HEK293 (cell line): ENCODE measurements around the gene RIBC2.

Experiments
- CTCF ChIA-PET: fragments of 350-600 bp; formaldehyde crosslinking; extraction: SDS; loops from one replicate; lab custom pipeline; 2021; ENCODE audit warnings: antibody characterized with exemption; lab: Yijun Ruan, JAX
- POLR2A ChIA-PET: fragments of 300-600 bp; formaldehyde crosslinking; extraction: SDS; loops from one replicate; lab custom pipeline; 2020; ENCODE audit warnings: antibody characterized with exemption, inconsistent platforms; lab: Yijun Ruan, JAX
- H3K27ac ChIP-seq: fragments of 200-500 bp; sonication (Bioruptor generic); 2 replicates; pipeline ENCODE4 v1.5.1; 2014; ENCODE audit warnings: low read depth, low read length, control low read depth, inconsistent platforms; ENCODE audit errors: extremely low read depth
- H3K36me3 ChIP-seq, 2 experiments: fragments of 200-500 bp in 1 of 2; sonication (Bioruptor generic) in 1 of 2; 1 replicate in 1 of 2; 2 replicates in 1 of 2; pipeline ENCODE4 v1.5.1; 2014 to 2017; ENCODE audit warnings: inconsistent platforms in 2 of 2, low read length in 2 of 2; ENCODE audit not compliant: control insufficient read depth in 2 of 2, insufficient read depth in 1 of 2
- H3K4me1 ChIP-seq: fragments of 200-500 bp; sonication (Bioruptor generic); 2 replicates; pipeline ENCODE4 v1.5.1; 2014; ENCODE audit warnings: mild to moderate bottlenecking, low read length, inconsistent platforms; ENCODE audit not compliant: control insufficient read depth, insufficient read depth
- H3K4me3 ChIP-seq: 2 replicates; pipeline ENCODE4 v1.5.1; 2011; ENCODE audit warnings: low read depth, mild to moderate bottlenecking, control low read depth, low read length, moderate library complexity
- H3K9me3 ChIP-seq: fragments of 200-500 bp; sonication (Bioruptor generic); 2 replicates; pipeline ENCODE4 v1.5.1; 2014; ENCODE audit warnings: low read depth, low read length, inconsistent platforms; ENCODE audit not compliant: control insufficient read depth, insufficient read depth
- BCL11A ChIP-seq: fragments of 450-650 bp; formaldehyde crosslinking; IDR thresholded peaks from 2 replicates; pipeline ENCODE4 v1.5.1; 2016; ENCODE audit warnings: low read depth, missing biosample characterization, missing genetic modification characterization
- EGR2 ChIP-seq: fragments of 450-650 bp; formaldehyde crosslinking; IDR thresholded peaks from 2 replicates; pipeline ENCODE4 v1.5.1; 2016; ENCODE audit warnings: low read depth, missing biosample characterization, missing genetic modification characterization
- ELK4 ChIP-seq: IDR thresholded peaks from 2 replicates; pipeline ENCODE4 v1.6.1; 2011; ENCODE audit warnings: mild to moderate bottlenecking, low read depth, low read length, borderline replicate concordance
- FEZF1 ChIP-seq: fragments of 450-650 bp; formaldehyde crosslinking; IDR thresholded peaks from 2 replicates; pipeline ENCODE4 v1.5.1; 2016; ENCODE audit warnings: missing biosample characterization, missing genetic modification characterization
- GFI1B ChIP-seq: fragments of 450-650 bp; formaldehyde crosslinking; IDR thresholded peaks from 2 replicates; pipeline ENCODE4 v1.5.1; 2016; ENCODE audit warnings: missing biosample characterization, missing genetic modification characterization
- KLF9 ChIP-seq: fragments of 450-650 bp; formaldehyde crosslinking; IDR thresholded peaks from 2 replicates; pipeline ENCODE4 v1.5.1; 2016; ENCODE audit warnings: missing biosample characterization, missing genetic modification characterization, low read depth
- PRDM10 ChIP-seq: fragments of 450-650 bp; formaldehyde crosslinking; IDR thresholded peaks from 2 replicates; pipeline ENCODE4 v1.5.1; 2016; ENCODE audit warnings: missing biosample characterization, missing genetic modification characterization
- ZBTB26 ChIP-seq: fragments of 450-650 bp; formaldehyde crosslinking; optimal IDR thresholded peaks from 2 replicates; pipeline ENCODE3; 2016; ENCODE audit warnings: missing biosample characterization, mild to moderate bottlenecking, missing genetic modification characterization
- ZEB2 ChIP-seq: fragments of 450-650 bp; formaldehyde crosslinking; IDR thresholded peaks from 2 replicates; pipeline ENCODE4 v1.5.1; 2016; ENCODE audit warnings: missing biosample characterization, missing genetic modification characterization
- ZFP69B ChIP-seq: fragments of 450-650 bp; formaldehyde crosslinking; IDR thresholded peaks from 2 replicates; pipeline ENCODE4 v1.5.1; 2016; ENCODE audit warnings: missing biosample characterization, missing genetic modification characterization
- ZNF138 ChIP-seq: fragments of 450-650 bp; formaldehyde crosslinking; IDR thresholded peaks from 2 replicates; pipeline ENCODE4 v1.5.1; 2016; ENCODE audit warnings: missing biosample characterization, missing genetic modification characterization, borderline replicate concordance
- ZNF404 ChIP-seq: fragments of 450-650 bp; formaldehyde crosslinking; IDR thresholded peaks from 2 replicates; pipeline ENCODE4 v1.5.1; 2017; ENCODE audit warnings: missing biosample characterization, missing genetic modification characterization
- ZNF426 ChIP-seq: fragments of 450-650 bp; formaldehyde crosslinking; IDR thresholded peaks from 2 replicates; pipeline ENCODE4 v1.5.1; 2017; ENCODE audit warnings: missing biosample characterization, missing genetic modification characterization, mild to moderate bottlenecking, inconsistent platforms, moderate library complexity
- ZNF521 ChIP-seq: fragments of 450-650 bp; formaldehyde crosslinking; IDR thresholded peaks from 2 replicates; pipeline ENCODE4 v1.5.1; 2017; ENCODE audit warnings: missing biosample characterization, mild to moderate bottlenecking, missing genetic modification characterization
- ZNF560 ChIP-seq: fragments of 450-650 bp; formaldehyde crosslinking; IDR thresholded peaks from 2 replicates; pipeline ENCODE4 v1.5.1; 2017; ENCODE audit warnings: missing biosample characterization, missing genetic modification characterization, borderline replicate concordance
- ZNF600 ChIP-seq: fragments of 450-650 bp; formaldehyde crosslinking; IDR thresholded peaks from 2 replicates; pipeline ENCODE4 v1.5.1; 2016; ENCODE audit warnings: missing biosample characterization, missing genetic modification characterization
- ZNF629 ChIP-seq: fragments of 450-650 bp; formaldehyde crosslinking; IDR thresholded peaks from 2 replicates; pipeline ENCODE4 v1.5.1; 2017; ENCODE audit warnings: missing biosample characterization, missing genetic modification characterization
- ZNF692 ChIP-seq: fragments of 450-650 bp; formaldehyde crosslinking; IDR thresholded peaks from 2 replicates; pipeline ENCODE4 v1.5.1; 2016; ENCODE audit warnings: missing biosample characterization, missing genetic modification characterization
- ZNF777 ChIP-seq: fragments of 450-650 bp; formaldehyde crosslinking; IDR thresholded peaks from 2 replicates; pipeline ENCODE4 v1.5.1; 2017; ENCODE audit warnings: missing biosample characterization, missing genetic modification characterization, borderline replicate concordance

Gene RIBC2

GRCh38 chr22:45450921-45451651, 37.6 kb downstream of the RIBC2 start (continued):
- TF ChIP-seq ELK4, result no peak
- TF ChIP-seq ZNF521 (tag by site-specific recombination), result no peak
- no peak for TF ChIP-seq ZNF692 (tag by site-specific recombination)
- no peak for TF ChIP-seq ZNF426 (tag by site-specific recombination)
- TF ChIP-seq PRDM10 (tag by site-specific recombination), result no peak

GRCh38 chr22:45451972-45452371, 38.5 kb downstream of the RIBC2 start:
- ChIA-PET POLR2A (no interaction called here), CTCF (interaction anchor here (1.0 kb wide), 1 partner anchor 18 kb away, joined by 3 read pairs; no protein-coding TSS in a partner anchor)
- TF ChIP-seq ZNF138 (tag by site-specific recombination), result no peak
- TF ChIP-seq ELK4, result no peak
- no peak for TF ChIP-seq ZNF600 (tag by site-specific recombination)
- no peak for TF ChIP-seq ZNF404 (tag by site-specific recombination)
- TF ChIP-seq ZNF777 (tag by site-specific recombination), result no peak
- no peak for TF ChIP-seq ZNF560 (tag by site-specific recombination)
- Histone ChIP-seq H3K9me3 (no peaks in the 10 kb centered on the region), H3K4me3 (no peak overlapping the region), H3K4me1 (no peaks in the 10 kb centered on the region), H3K27ac (no peak overlapping the region), H3K36me3 (no peaks in the 10 kb centered on the region)

GRCh38 chr22:45452565-45453379, 39.3 kb downstream of the RIBC2 start:
- Histone ChIP-seq H3K9me3 (no peaks in the 10 kb centered on the region), H3K27ac (no peak overlapping the region), H3K4me1 (no peaks in the 10 kb centered on the region), H3K4me3 (no peak overlapping the region), H3K36me3 (no peaks in the 10 kb centered on the region)
- CTCF ChIA-PET, result interaction anchor here (1.0 kb wide), 1 partner anchor 19 kb away, joined by 3 read pairs; no protein-coding TSS in a partner anchor
- POLR2A ChIA-PET, result no interaction called here
- TF ChIP-seq KLF9 (tag by site-specific recombination), result no peak
- TF ChIP-seq ZNF692 (tag by site-specific recombination), result peak; percentile 39; the same call in 1 of the 2 replicates
- TF ChIP-seq ZEB2 (tag by site-specific recombination), result peak; percentile 45; the same call in 1 of the 2 replicates
- no peak for TF ChIP-seq BCL11A
- peak; percentile 61 for TF ChIP-seq FEZF1 (tag by site-specific recombination)
- 0 out of 2 replicates have a peak, but pooled peaks have one; percentile 19 for TF ChIP-seq ZNF629 (tag by site-specific recombination)
- no peak for TF ChIP-seq EGR2 (tag by site-specific recombination)
- peak; percentile 63; the same call in 1 of the 2 replicates for TF ChIP-seq ZFP69B
- TF ChIP-seq GFI1B, result 0 out of 2 replicates have a peak, but pooled peaks have one; percentile 34
- no peak for TF ChIP-seq ZBTB26
